GM12874 (cell line): ENCODE results near the gene HPN.

Source experiments
- TF ChIP-seq, protein P1 (sequence below): IDR thresholded peaks from 2 replicates; pipeline ENCODE4 v1.5.1; 2011; ENCODE audit warnings: low read depth, mild to moderate bottlenecking, control low read depth, low read length, moderate library complexity; ENCODE audit not compliant: insufficient read depth

Gene HPN

DNA sequence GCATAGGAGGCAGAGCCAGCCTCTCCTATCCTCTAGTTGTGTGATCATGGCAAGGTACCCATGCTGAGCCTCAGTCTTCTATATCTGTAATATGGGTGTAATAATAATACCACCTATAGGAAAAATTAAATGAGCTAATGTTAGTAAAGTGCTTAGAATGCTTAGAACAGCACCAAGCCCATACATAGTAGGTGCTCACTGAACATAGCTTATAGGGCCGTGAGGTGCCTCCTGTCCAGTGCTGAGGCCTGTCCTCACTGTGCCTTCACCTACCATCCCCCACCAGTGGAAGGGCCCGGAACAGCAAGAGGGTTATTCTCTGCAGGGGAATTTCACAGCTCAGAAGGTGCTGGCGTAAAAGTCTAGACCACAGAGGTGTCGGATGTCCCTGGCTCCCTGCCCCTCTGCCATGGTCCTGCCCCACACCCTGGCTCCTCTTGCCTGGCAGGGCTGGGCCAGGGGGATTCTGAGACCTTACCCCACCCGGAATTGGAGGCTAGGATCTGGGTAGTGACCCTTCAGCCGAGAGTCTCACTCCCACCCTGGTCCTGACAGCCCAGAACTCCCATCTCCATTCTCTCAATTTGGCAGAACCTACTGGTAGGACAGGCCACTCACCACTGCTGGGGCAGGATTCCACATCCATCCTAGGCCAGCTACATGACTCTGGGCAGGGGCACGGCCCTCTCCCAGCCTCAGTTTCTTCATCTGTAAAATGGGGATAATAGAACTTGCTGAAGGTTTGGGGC, 13.5 kb upstream of the HPN start:
- TF ChIP-seq, protein P1, sequence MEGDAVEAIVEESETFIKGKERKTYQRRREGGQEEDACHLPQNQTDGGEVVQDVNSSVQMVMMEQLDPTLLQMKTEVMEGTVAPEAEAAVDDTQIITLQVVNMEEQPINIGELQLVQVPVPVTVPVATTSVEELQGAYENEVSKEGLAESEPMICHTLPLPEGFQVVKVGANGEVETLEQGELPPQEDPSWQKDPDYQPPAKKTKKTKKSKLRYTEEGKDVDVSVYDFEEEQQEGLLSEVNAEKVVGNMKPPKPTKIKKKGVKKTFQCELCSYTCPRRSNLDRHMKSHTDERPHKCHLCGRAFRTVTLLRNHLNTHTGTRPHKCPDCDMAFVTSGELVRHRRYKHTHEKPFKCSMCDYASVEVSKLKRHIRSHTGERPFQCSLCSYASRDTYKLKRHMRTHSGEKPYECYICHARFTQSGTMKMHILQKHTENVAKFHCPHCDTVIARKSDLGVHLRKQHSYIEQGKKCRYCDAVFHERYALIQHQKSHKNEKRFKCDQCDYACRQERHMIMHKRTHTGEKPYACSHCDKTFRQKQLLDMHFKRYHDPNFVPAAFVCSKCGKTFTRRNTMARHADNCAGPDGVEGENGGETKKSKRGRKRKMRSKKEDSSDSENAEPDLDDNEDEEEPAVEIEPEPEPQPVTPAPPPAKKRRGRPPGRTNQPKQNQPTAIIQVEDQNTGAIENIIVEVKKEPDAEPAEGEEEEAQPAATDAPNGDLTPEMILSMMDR: no peak

GRCh38 chr19:35029737-35030256, 11.7 kb upstream of the HPN start:
- TF ChIP-seq, protein P1: no peak

GRCh38 chr19:35030257-35031071, 11.1 kb upstream of the HPN start, which contains the start of gene SCN1B:
SCN1B (plus strand) TSS chr19:35030470; CDS start chr19:35030821, 351 bp downstream.
- TF ChIP-seq, protein P1: no peak

DNA sequence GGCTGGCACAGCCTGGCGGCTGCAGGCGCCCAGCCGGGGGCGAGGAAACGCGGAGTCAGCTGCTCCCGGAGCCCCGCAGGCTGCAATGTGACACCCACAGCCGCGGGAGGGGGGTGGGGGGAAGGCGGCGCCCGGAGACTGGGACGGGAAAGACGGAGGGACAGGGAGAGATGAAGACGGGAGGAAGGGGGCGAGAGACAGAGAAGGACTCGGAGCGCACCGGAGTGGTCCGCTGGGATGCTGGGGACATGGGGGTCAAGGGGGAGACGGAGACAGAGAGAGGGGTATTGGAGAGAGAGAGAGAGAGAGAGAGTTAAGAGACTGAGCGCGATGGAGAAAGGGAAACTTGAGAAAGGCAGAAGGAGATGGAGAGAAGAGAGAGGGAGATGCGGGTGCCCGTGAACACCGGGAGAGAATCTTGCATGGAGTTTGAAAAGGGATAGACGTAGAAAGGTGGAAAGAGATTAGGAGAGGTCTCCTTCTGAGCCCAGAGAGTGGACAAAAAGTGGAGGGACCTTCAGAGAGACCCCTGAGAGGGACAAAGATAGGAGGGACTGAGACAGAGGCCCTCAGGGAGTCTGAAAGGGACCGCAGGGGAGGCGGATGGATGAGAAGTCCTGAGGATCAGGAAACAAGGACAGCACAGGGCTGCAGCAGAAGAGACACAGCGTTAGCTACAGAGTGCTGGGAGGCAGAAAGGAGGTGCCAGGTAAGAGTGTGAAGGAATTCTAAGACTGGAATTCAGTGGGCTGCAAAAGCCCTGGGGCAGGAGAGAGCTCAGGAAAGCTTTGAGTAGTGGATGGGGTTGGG, 10.2 kb upstream of the HPN start:
- TF ChIP-seq, protein P1: no peak

GRCh38 chr19:35032356-35032865, 9.1 kb upstream of the HPN start:
- TF ChIP-seq, protein P1: no peak

DNA sequence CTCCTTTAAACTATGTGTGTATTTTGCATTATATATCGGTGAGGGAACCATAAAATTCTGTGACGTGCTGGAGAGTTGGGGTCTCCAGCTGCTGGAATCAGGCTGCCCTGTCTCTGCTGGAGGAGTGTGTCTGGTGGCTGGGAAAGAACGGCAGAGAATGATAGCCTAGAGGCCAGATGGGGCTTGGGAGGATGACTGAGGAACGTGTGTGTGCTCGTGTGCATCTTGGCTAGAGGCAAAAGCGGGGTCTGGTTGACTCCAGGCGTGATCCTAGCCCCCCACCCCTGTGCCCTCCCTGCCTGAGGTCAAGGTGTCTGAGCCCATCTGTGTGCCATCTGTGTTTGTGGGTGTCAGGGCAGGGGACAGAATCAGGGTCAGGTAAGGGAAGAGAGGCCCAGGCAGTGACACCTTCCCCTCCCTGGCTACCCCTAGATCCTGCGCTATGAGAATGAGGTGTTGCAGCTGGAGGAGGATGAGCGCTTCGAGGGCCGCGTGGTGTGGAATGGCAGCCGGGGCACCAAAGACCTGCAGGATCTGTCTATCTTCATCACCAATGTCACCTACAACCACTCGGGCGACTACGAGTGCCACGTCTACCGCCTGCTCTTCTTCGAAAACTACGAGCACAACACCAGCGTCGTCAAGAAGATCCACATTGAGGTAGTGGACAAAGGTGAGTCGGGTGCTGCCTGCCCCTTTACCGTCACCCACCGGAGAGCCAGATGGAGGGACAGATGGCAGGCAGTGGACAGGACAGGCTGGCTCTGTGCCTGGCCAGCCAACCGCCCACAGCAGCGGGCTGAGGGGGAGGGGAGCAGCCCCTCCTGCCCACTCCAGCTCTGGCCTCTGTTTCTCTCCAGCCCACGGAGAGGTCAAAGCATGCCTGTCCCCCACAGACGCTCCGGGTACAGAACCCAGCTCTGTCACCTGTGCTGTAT, 8.2 kb upstream of the HPN start:
- TF ChIP-seq, protein P1: no peak
